HCT116 (cell line): Measurements from ENCODE around the gene HNRNPU. TPM values are rescaled to one million over a fixed set of nuclear protein-coding genes. Genes with fewer than 3 reads are reported as not detected.
A peak's percentile ranks its signal among the peaks of the same experiment; 100 is the strongest.

Experiments
- ATAC-seq: fragments of 200-7000 bp; cut with Tn5 transposase; 2 replicates; pipeline ENCODE4 v1.9.1; 2020; ENCODE audit warnings: mild to moderate bottlenecking, moderate library complexity
- BruUV-seq: library from RNA; stranded (reverse); fragments of 400-500 nt; replicated peaks from 2 replicates; lab custom pipeline; 2021; lab: Mats Ljungman, UMichigan
- CTCF ChIA-PET: fragments of 300-600 bp; sonication (Branson Sonifier 250); formaldehyde crosslinking; loops from one replicate; lab custom pipeline; 2021; ENCODE audit warnings: antibody characterized with exemption; lab: Charles Lee
- POLR2A ChIA-PET: fragments of 300-600, 350-600 bp; sonication (Branson Sonifier 250); formaldehyde crosslinking; loops from one replicate; lab custom pipeline; 2021; ENCODE audit warnings: antibody characterized with exemption; lab: Charles Lee
- RAD21 ChIA-PET, 2 experiments: fragments of 300-600 bp; sonication (Branson Sonifier 250); formaldehyde crosslinking; loops; one replicate each; lab custom pipeline; 2023; ENCODE audit warnings: low total read pairs in 2 of 2; ENCODE audit not compliant: uncharacterized antibody in 2 of 2, unreplicated experiment in 2 of 2, low non-redundant PET in 1 of 2; lab: Charles Lee
- DNase-seq: peaks from one replicate; pipeline ENCODE4 v3.0.0-alpha.2; 2010; ENCODE audit warnings: low read depth, low spot score
- H2AFZ ChIP-seq: fragments of 200-600 bp; shearing (Covaris generic), sonication (generic); 2 replicates; pipeline ENCODE4 v1.6.1; 2017; ENCODE audit warnings: low read depth, mixed run types, mixed read lengths, antibody characterized with exemption, low read length; ENCODE audit not compliant: poor library complexity, severe bottlenecking
- H3K27ac ChIP-seq: 2 replicates; pipeline ENCODE4 v1.5.1; 2012; ENCODE audit warnings: low read depth, low read length
- H3K27me3 ChIP-seq: fragments of 200-600 bp; sonication (generic); 2 replicates; pipeline ENCODE4 v1.6.1; 2016; ENCODE audit warnings: mixed run types, low read length, mixed read lengths; ENCODE audit not compliant: insufficient read depth
- H3K36me3 ChIP-seq, 2 experiments: fragments of 200-500 bp in 1 of 2; fragments of 200-600 bp in 1 of 2; sonication (Bioruptor generic) in 1 of 2; sonication (generic) in 1 of 2; 2 replicates each; pipeline versions ENCODE4 v1.5.1 to v1.6.1; 2014 to 2016; ENCODE audit warnings: low read length in 2 of 2, inconsistent platforms in 1 of 2, mixed read lengths in 1 of 2, mixed run types in 1 of 2; ENCODE audit not compliant: insufficient read depth in 2 of 2, control insufficient read depth in 1 of 2
- H3K4me1 ChIP-seq, 2 experiments: fragments of 200-600 bp in 1 of 2; sonication (generic) in 1 of 2; 2 replicates each; pipeline versions ENCODE4 v1.5.1 to v1.6.1; 2012 to 2017; ENCODE audit warnings: low read length in 2 of 2, inconsistent platforms in 1 of 2, mild to moderate bottlenecking in 1 of 2, mixed read lengths in 1 of 2, mixed run types in 1 of 2, moderate library complexity in 1 of 2; ENCODE audit not compliant: insufficient read depth in 2 of 2, control insufficient read depth in 1 of 2
- H3K4me2 ChIP-seq: fragments of 200-600 bp; sonication (generic); 2 replicates; pipeline ENCODE4 v1.6.1; 2017; ENCODE audit warnings: mixed run types, low read length, mixed read lengths
- H3K4me3 ChIP-seq, 2 experiments: fragments of 200-600 bp in 1 of 2; sonication (generic) in 1 of 2; replicated peaks in 1 of 2; 2 replicates each; pipeline ENCODE4 v1.5.1; 2011 to 2016; ENCODE audit warnings: low read length in 2 of 2, control low read depth in 1 of 2, low read depth in 1 of 2, mild to moderate bottlenecking in 1 of 2, mixed read lengths in 1 of 2, mixed run types in 1 of 2
- H3K79me2 ChIP-seq: fragments of 200-600 bp; sonication (generic); 2 replicates; pipeline ENCODE4 v1.6.1; 2017; ENCODE audit warnings: mild to moderate bottlenecking, mixed run types, low read length, moderate library complexity, mixed read lengths; ENCODE audit not compliant: insufficient read depth
- H3K9ac ChIP-seq: fragments of 200-600 bp; sonication (generic); 2 replicates; pipeline ENCODE4 v1.6.1; 2016; ENCODE audit warnings: low read length, mixed read lengths
- H3K9me2 ChIP-seq: fragments of 200-600 bp; sonication (generic), shearing (Covaris generic); 2 replicates; pipeline ENCODE4 v1.6.1; 2017; ENCODE audit warnings: mixed run types, mild to moderate bottlenecking, moderate library complexity; ENCODE audit not compliant: insufficient read depth
- H3K9me3 ChIP-seq, 2 experiments: fragments of 200-500 bp in 1 of 2; fragments of 200-600 bp in 1 of 2; sonication (Bioruptor generic) in 1 of 2; sonication (generic) in 1 of 2; 2 replicates each; pipeline ENCODE4 v1.6.1; 2014 to 2017; ENCODE audit warnings: low read length in 2 of 2, mixed read lengths in 2 of 2, inconsistent platforms in 1 of 2, low read depth in 1 of 2, mild to moderate bottlenecking in 1 of 2, mixed run types in 1 of 2, moderate library complexity in 1 of 2; ENCODE audit not compliant: control insufficient read depth in 1 of 2, insufficient read depth in 1 of 2
- H4K20me1 ChIP-seq: fragments of 200-600 bp; sonication (generic), shearing (Covaris generic); 2 replicates; pipeline ENCODE4 v1.6.1; 2017; ENCODE audit warnings: mixed run types, mild to moderate bottlenecking, moderate library complexity; ENCODE audit not compliant: insufficient read depth
- JUND ChIP-seq: IDR thresholded peaks from 2 replicates; pipeline ENCODE4 v1.6.1; 2012
- REST ChIP-seq: IDR thresholded peaks from 2 replicates; pipeline ENCODE4 v1.6.1; 2012; ENCODE audit warnings: low read depth
- YY1 ChIP-seq: IDR thresholded peaks from 2 replicates; pipeline ENCODE4 v1.6.1; 2011; ENCODE audit warnings: low read length, low read depth, moderate library complexity, mild to moderate bottlenecking; ENCODE audit not compliant: insufficient replicate concordance; ENCODE audit errors: extremely low read depth
- intact Hi-C: fragments of 100-400 bp; cut with micrococcal nuclease; formaldehyde crosslinking; loops from 2 replicates; pipeline ENCODE4 v1.10.0; 2022
- total RNA-seq: library from RNA; stranded (reverse); gene quantifications from one replicate; pipeline ENCODE4 v1.2.1, GENCODE V29; 2021; ENCODE audit not compliant: unreplicated experiment

The HNRNPU gene
- total RNA-seq, 1 experiment from 2014 or later: 424 TPM

GRCh38 chr1:244861683-244862082 lies 2.7 kb downstream of the HNRNPU start:
- RAD21 ChIA-PET: no interaction called here
- H3K79me2 ChIP-seq: peaks cover 75% of the 10 kb centered on the region
- ATAC-seq: no peak

More at GRCh38 chr1:244861683-244862082, 2.7 kb downstream of the HNRNPU start:
- TF ChIP-seq JUND (no peak), YY1 (no peak), REST (no peak)
- peaks cover 58% of the 10 kb centered on the region for H4K20me1 ChIP-seq
- intact Hi-C loops: loop anchor here (5.0 kb wide), 1 partner anchor 181 kb away; no protein-coding TSS in a partner anchor
- peaks cover 18 to 25% of the 10 kb centered on the region in 2 experiments for H3K4me1 ChIP-seq
- CTCF ChIA-PET: interaction anchor here (1.2 kb wide), 1 partner anchor 181 kb away, joined by 4 read pairs; no protein-coding TSS in a partner anchor
- no peak for DNase-seq
- H3K36me3 ChIP-seq: peaks cover 55 to 60% of the 10 kb centered on the region in 2 experiments
- no peak overlapping the region; the same call in 1 of the 2 replicates for H3K27ac ChIP-seq
- peak overlapping the region; percentile 87 for H3K4me2 ChIP-seq
- no peaks in the 10 kb centered on the region for H3K27me3 ChIP-seq
- POLR2A ChIA-PET: interaction anchor here (0.7 to 1.9 kb wide), 4 partner anchors 12 to 28 kb away, joined by 3 to 7 read pairs (median 6); no protein-coding TSS in a partner anchor
- peak overlapping the region; percentile 95 for H3K9ac ChIP-seq
- BruUV-seq: no TSS peak
- peak overlapping the region; percentile 66 to 98 for H3K4me3 ChIP-seq
- no peaks in the 10 kb centered on the region for H3K9me2 ChIP-seq
- no peaks in the 10 kb centered on the region for H3K9me3 ChIP-seq
- no peak overlapping the region for H2AFZ ChIP-seq
